Retina (tissue), 1 donor: ENCODE data around the gene FOXL1.

Source experiments
- DNase-seq: peaks from one replicate; pipeline ENCODE4 v3.0.0-alpha.2; 2016

FOXL1 gene

DNA sequence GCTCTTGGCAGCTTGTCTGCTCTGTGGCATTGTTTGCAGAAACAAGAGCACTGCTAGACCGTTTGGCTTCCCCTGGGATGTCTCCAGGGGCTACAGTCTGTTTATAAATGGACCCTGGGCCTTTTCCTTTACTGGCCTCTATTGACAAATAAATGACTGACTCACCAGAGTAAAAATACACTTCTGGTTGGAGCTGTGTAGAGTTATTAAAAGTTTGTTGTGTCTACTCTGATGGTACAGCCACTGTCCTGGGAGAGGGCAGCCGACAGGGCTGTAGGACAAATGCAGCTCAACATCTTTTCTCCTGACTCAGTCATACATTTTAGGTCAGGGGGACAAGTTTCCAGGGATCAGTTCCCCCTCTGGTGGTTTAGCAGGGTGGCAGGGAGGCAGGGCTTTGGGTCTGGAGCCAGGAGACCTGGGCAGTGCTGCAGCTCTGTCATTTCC lies 30.0 kb downstream of the FOXL1 start:
- DNase-seq, result no peak

DNA sequence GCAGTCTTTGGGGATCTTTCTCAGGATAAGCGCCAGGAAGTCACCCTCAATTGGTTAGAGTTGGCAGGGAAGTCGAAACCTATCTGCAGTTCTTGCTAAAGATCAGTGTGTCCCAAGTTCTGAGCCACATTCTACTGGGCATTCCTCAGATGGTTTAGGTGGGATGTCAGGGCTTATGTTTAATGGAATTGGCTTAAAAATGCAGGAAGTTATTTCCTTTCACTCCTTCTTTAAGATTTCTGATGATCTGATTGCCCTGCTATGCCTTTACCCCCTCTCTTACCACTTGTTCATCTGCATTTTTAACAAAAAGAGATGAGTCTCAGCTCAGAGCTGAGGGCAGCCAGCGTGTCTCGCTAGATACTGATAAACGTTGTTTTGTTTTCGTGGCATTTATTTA lies 30.8 kb downstream of the FOXL1 start:
- DNase-seq, result no peak

DNA sequence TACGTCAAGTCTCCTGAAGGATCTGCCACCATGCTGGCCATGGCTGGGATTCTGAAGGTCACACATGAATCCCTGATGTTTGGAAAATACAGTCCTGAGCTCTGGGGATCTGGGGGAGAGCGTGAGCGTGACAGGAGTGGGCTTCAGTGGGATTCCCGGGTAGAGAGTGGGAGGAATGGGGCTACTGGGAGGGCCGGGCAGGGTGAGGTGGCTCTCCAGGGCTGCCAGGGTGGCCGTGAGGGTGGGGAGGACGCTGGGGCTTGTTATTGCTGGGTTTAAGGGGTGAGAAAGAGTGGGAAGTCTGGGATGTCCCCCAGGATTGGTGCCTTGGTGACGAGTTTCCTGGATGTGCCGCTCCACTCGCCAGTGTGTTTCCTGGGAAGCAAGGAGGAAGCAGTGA lies 31.3 kb downstream of the FOXL1 start:
- DNase-seq, result no peak

DNA sequence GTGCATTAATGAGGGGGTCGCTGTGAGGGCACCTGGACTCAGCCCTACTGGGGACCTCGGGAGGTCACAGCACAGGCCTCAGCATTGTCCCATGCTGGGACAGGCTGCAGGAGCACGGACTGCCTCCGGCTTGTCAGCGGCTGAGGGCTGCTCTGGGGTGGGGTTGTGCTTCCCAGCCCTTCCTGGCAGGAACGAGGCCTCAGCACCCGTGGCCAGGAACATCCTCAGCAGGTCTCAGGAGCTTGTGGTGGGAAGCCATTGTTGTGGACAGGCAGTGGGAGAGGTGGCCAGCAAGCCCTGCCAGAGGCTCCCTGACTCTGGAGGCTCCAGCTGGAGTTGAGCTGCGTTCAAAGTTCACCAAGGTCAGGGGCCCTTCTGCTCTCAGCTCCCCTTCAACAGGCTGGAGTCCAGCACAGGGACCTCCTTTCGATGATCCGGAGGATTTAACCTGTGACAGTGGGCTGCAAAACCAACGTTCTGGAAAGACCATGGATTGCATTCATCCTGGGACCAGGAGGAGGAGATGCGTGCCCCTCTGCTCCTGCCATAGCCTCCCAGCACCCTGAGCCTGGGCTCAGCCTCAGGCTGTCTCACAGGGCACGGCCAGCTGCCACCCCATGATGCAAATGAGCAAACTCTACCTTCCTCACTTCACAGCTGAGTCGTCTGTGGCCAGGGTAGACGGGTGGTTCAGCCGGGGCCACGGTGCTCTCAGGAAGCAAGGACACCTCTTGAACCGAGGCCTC lies 32.6 kb downstream of the FOXL1 start:
- no peak for DNase-seq

DNA sequence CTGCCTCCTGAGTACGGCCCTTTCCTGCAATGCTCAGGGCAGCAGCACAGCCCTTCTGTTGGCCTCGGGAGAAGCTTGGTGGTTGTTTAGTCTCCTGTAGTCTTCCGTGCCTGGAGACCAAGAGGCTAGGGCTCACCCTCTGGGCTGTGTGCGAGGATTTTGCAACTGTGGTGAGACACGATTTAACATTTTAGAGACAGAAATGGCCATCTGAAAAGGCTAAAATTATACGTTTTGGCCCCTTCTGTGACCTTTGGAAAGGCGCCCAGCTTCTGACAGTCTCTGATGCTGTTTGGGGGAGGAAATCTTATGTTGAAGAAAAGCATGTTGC lies 33.1 kb downstream of the FOXL1 start:
- no peak for DNase-seq

DNA sequence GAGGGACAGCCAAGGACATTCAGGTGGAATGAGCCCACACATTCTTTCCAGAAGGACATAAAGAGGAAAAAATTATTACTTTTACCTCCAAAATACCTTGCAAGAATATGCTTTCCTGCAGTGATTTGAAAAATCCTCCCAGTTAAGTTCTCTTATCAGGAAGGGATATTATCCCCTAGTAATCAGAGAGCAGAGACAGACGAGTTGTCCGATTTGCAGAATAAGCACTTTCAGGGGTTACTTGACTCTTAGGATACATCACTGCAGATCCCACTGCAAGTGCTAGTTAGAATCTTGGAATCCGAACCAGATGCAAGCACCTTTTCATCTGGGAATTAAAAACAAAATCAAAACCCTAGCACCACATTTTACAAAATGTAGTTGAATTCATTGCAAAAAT lies 33.6 kb downstream of the FOXL1 start:
- no peak for DNase-seq

DNA sequence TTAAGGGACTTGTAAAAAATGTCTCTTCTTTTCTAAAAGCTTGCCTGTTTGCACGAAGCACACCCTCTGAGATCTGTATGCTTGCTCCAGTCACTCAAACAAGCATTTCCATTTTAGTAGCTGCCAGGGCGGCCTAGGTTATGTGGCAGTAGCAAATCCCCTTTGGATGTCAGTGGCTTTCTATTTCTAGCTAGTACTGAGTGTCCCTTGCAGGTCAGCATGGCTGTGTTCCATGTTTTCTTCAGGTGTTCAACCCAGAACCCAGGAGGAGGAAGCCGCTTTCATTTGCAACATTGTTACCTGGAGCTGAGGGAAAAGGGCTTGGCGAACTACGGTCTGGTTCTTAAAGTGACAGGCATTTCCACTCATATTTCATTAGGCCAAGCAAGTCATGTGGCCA lies 36.4 kb downstream of the FOXL1 start:
- DNase-seq, result no peak

DNA sequence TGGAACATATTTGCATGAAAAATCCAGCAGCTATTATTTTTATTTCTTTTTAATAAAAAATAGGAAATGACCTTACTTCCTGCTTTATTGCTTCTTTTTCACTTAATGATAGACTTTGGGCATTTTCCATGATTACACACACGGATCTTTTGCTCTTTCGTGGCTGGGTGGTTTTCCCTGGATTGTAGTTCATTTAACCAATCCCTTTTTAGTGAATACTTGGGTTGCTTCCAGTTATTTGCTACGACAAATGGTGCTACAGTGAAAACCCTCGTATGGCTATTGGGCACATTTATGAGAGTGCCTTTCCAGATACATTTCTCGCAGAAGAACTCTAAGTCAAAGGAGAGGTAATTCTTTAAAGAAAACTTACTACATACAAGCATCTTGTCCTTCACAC lies 38.6 kb downstream of the FOXL1 start:
- no peak for DNase-seq

DNA sequence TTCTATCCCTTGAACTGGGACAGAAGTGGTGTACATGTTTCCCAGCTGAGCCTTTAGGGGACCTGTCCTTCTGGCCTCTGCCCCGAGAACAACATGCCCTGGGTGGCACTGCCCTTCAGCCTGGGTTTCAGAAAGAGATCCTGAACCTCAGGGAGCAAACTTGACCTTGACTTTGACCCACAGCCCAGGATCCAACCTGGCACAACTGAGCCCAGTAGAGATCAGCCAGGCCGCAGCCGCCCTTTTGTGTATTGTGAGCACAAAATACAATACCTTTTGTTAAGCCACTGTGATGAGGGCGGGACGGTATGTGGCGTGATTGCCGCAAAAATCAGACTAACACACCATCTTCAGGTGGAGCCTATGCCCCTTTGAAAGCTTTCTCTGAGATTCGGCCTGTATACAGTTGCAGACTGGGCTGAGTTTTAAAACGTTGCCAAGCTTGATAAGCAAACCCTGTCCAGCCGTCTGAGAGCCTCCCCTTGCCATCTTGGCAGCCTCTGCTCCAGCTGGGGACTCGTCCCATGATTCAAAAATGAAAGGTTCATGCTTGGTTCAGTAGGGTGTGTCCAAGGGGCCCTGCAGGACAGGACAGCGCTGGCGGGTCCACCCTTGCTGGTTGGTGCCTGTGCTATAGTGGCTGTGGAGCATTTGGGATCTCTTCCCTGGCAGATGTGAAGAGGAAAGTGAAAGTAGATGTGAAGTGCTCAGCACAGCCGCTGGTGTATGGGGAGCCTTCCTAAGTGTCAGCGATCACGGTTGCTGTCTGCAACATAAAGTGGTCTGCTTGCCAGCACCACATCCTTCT lies 40.3 kb downstream of the FOXL1 start:
- no peak for DNase-seq

DNA sequence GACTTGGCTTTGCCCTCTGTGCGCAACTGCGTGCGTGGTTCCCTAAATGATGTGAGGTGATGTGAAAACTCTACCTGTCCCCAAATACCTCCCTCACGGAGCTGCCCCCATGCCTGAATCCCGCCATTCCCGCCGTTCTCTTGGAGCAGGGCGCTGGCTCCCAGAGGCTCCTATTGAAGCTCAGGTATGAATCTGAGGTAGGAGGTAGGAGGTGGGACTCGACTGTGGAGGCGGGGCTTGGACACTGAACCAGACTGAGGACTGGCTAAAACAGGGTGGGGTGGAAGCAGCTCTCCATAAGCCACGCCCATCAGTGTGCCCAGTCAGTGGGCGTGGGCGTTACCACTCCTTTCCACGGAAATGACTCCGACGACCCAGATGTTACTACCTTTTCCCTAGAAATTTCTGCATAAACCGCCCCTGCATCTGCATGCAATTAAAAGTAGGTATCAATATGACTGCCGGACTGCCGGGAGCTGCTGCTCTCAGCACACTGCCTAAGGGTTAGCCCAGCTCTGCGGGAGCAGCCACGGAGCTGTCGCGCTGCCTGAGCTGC lies 41.0 kb downstream of the FOXL1 start:
- no peak for DNase-seq

DNA sequence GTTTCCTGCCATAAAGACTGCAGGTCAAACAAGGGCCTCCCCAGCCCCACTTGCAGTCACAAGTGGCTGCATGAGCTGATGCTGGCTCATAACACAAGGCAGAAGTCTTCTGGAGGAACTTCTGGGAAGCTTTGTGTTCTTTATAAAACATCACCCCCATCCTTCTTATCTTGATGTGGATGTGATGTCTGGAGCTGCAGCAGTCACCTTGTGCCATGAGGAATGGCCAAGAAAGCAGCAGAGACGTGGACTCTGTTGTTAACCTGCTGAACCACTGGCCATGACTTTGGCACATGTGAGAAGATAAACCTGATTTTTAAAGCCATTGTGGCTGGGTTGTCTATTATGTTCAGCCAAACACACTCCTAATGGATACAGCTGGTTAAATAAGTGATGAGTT lies 41.8 kb downstream of the FOXL1 start:
- no peak for DNase-seq

DNA sequence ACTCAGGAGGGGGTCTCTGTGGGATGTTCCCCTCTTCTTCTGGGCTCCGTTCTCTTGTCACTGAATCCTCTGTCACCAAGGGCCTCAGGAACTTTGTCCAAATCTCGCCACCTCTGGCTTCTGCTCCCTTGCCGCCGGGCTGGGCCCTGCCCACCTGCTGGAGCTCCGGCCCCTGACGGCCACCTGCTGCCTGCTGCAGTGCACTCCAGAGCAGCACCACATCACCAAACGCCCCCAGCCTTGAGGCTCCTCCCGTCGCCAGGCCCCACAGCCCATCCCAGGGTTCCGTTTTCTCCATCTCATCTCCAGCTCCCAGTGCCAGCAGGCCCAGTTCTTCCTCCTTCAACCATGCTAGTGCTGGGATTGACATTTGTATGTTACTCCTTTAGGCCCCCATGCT lies 43.6 kb downstream of the FOXL1 start:
- no peak for DNase-seq

DNA sequence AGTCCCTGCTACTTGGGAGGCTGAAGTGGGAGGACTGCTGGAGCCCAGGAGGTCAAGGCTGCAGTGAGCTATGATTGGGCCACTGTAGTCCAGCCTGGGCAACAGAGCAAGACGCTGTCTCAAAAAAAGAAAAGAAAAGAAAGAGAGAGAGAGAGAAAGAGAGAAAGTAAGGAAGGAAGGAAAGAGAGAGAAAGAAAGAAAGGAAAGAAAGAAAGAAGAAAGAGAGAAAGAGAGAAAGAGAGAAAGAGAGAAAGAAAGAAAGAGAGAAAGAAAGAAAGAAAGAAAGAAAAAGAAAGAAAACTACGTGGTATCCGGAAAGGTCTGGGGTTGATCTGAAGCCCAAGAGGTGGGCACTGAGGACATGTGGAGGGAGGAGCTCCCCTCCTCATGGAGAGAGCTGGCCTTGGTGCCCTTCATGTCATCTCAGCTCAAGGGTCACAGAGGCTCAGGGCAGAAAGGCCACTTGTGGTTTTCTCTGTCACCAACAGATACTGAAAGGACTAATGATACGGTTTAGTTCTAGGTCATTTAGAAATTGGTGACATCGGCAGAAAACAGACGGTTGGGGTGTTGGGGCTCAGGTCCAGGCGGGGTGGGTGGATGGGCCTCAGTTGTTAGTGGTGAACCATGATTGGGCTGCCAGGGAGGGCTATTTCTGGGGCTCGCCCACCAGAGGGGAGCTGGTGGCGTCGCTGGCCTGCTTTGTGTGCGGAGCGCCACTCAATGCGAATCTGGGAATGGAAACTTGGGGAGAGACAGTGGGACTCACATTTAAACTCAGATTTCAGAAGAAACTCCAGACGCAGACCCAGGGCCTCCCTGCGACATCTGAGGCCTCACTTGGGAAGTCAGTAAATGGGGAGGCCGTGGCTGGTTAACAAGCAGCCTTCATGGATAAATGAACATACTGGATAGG lies 44.6 kb downstream of the FOXL1 start:
- no peak for DNase-seq

DNA sequence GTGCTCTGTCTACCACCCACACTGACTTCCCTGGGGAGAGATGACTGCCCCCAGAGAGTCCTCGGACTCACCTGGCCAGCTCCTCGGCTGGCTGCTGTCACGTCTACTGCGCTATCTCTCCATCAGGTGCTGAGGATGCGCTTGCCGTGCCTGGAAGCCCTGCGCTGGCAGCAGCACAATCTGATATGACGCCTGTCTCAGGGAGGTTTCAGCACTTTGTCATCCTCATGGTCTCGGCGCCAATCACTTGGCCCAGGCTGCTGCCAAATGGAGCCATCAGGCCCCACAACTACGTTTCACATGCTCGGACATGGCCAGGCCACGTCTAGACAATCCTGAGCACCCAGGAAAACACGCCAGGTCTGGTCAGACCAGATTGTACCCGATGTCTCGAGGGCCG lies 46.7 kb downstream of the FOXL1 start:
- no peak for DNase-seq

DNA sequence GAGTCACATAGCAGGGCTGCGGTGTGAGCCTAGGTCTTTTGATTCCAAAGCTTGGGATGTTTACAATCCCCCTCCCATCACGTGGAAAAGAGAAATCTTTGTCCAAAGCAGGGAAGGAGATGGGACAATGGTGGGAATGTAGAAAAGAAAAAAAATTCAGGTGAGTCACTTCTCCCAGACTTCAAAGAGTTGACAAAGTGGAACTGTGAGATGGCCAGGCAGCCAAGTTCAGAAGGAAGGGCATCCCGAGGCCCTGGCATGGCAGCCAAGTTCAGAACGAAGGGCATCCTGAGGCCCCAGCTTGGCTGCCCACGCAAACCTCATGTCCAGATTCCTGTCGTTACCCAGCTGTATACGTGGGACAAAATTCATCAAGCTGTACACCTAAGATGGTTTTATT lies 47.5 kb downstream of the FOXL1 start:
- DNase-seq, result no peak

DNA sequence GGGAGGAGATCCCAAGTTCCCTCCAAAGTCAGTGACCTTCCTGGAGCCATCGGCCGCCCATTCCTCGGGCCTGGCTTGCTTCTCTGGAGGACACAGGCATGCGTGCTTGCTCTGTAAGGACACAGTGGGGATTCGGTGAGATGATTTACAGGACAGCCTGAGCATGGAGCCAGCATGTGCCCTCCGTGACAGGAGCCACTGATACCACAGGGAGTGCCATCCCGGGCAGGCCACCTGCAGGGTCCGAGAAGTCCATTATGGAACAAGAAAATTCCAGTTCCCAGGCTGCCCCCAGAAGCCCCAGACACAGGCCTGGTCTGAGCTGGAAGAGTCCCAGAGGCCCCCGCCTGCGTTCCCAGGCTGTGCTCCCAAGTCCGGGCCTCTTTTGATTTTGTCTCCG lies 47.9 kb downstream of the FOXL1 start:
- no peak for DNase-seq

DNA sequence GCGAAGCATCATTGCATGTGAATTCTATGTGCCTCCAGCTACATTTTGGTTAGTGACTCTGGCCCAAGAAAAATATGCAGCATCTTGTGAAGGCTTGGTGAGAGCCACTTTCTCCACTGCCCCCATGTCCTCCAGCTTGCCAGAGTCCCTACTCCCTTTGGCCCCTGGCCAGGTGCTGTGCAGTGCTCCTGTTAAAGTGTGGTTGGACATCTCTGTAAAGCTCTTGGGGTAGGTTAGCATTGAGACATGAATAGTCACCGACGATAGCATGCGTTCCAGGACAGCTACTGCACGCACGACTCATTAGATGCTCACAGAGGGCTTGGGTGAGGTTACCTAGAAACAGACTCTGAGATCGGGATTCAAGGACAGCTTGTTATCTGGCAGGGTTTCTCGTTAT lies 48.6 kb downstream of the FOXL1 start:
- DNase-seq, result no peak

DNA sequence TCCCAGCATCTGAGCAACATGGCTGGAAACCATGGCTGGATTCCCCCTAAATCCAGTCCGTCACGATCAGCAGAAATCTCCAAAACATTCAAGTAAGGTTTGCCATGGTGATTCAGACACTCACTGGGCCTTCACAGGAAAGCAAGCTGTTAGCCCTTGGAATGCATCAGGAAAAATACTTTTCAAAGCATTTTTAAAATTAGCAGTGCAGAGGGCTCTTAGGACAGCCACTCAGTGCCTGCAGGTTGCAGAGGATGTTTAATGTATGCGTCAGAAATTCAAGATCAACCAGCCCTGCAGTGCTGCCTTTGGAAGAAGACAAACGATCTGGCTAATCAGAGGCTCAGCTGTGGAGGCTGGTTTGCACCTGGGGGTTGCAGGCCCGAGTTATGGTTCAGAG lies 50.3 kb downstream of the FOXL1 start:
- no peak for DNase-seq

DNA sequence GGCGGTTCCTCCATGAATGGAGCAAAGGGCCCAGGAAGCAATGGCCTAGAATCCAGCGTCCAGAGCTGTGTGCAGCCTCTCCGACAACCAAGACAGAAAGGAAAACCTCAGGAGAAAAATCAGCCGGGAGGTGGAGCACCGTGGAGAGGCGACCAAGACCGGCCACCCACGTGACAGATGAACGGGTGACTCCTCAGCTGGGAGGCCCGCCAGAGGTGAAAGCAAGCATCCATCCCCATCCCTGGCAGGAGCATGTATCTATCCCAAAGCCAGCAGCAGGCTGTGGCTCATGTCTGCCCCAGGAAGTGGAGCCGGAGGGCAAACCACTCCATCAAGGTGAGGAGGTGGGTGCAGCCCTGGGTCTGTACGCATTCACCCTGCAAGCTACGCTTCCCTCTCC lies 52.1 kb downstream of the FOXL1 start:
- DNase-seq, result no peak

DNA sequence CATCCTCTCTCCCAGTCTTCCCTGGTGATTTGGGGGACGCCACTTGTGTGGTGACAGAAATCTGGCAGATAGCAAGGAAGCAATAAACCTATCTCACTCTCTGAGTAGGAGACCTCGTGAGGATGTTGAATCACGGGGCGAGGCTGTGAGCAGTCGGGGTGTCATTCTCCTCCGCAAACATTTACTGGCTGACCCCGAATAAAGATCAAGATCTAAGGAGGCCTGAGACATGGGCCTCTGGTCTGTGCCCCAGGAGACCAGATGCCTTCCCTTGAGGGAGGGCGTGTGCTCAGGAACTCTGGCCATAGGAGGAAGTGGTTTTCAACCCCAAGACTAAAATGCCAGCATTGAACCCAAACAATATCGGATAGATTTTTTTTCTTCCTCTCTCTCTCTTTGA lies 53.1 kb downstream of the FOXL1 start:
- DNase-seq, result no peak
